Type B pancreatic cell (in vitro differentiated cells): Measurements from ENCODE around the gene ZNF32. TPM values are rescaled to one million over a fixed set of nuclear protein-coding genes. Genes with fewer than 3 reads are reported as not detected.

Source experiments
- DNase-seq: peaks from one replicate; pipeline ENCODE4 v3.0.0; 2021; ENCODE audit warnings: mixed read lengths; ENCODE audit not compliant: unreplicated experiment; ENCODE audit errors: extremely low spot score
- H3K27ac Mint-ChIP-seq: 2 replicates; pipeline ENCODE4 v1.8.0; 2021; ENCODE audit warnings: mild to moderate bottlenecking, mixed read lengths
- H3K27me3 Mint-ChIP-seq: 2 replicates; pipeline ENCODE4 v1.8.0; 2021; ENCODE audit warnings: mixed read lengths
- H3K36me3 Mint-ChIP-seq: 2 replicates; pipeline ENCODE4 v1.8.0; 2021; ENCODE audit warnings: mixed read lengths
- H3K4me1 Mint-ChIP-seq: one replicate; pipeline ENCODE4 v1.8.0; 2021; ENCODE audit warnings: mixed read lengths; ENCODE audit not compliant: unreplicated experiment
- H3K4me3 Mint-ChIP-seq: 2 replicates; pipeline ENCODE4 v1.8.0; 2021; ENCODE audit warnings: mild to moderate bottlenecking, mixed read lengths
- H3K9me3 Mint-ChIP-seq: 2 replicates; pipeline ENCODE4 v1.8.0; 2021; ENCODE audit warnings: mixed read lengths
- CTCF ChIP-seq: fragments of 200-600 bp; sonication (generic); conservative IDR thresholded peaks from 2 replicates; pipeline ENCODE4 v1.5.0; 2021; ENCODE audit warnings: antibody characterized with exemption, mild to moderate bottlenecking
- total RNA-seq: library from RNA; stranded (reverse); gene quantifications from 2 replicates; pipeline ENCODE4 v1.2.1, GENCODE V29; 2021; ENCODE audit warnings: low replicate concordance

Gene ZNF32
- total RNA-seq, 1 donor from 2014 or later: 41.8 TPM

DNA sequence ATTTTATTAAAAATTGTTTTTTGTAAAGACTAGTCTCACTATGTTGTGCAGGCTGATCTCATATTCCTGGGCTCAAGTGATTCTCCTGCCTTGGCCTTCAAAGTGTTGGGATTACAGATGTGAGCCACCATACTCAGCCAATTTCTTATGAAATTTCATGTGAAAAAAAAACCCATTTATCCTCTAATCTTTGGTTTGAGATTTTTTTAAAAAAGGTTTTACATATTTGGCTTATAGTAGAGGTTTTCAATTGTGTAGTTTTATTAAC is 35.5 kb upstream of the ZNF32 start:
- Mint-ChIP-seq H3K27ac (no peak overlapping the region), H3K9me3 (no peaks in the 10 kb centered on the region), H3K27me3 (peaks cover 49% of the 10 kb centered on the region), H3K4me3 (no peak overlapping the region), H3K4me1 (peaks cover 4% of the 10 kb centered on the region), H3K36me3 (no peaks in the 10 kb centered on the region)
- TF ChIP-seq CTCF: no peak
- DNase-seq: no peak

- H3K4me3 Mint-ChIP-seq: no peak overlapping the region
- no peaks in the 10 kb centered on the region for H3K36me3 Mint-ChIP-seq
- no peak for DNase-seq
- H3K27me3 Mint-ChIP-seq: peaks cover 51% of the 10 kb centered on the region
- H3K4me1 Mint-ChIP-seq: peaks cover 4% of the 10 kb centered on the region
- no peak overlapping the region for H3K27ac Mint-ChIP-seq
- TF ChIP-seq CTCF: peak; percentile 61
- H3K9me3 Mint-ChIP-seq: no peaks in the 10 kb centered on the region
Observed at GRCh38 chr10:43683451-43684291, 35.0 kb upstream of the ZNF32 start.

- Mint-ChIP-seq H3K27me3 (peaks cover 45% of the 10 kb centered on the region), H3K4me3 (no peak overlapping the region), H3K36me3 (no peaks in the 10 kb centered on the region), H3K4me1 (peaks cover 4% of the 10 kb centered on the region), H3K9me3 (no peaks in the 10 kb centered on the region), H3K27ac (no peak overlapping the region)
- no peak for DNase-seq
- no peak for TF ChIP-seq CTCF
Observed at GRCh38 chr10:43682956-43683355, 34.3 kb upstream of the ZNF32 start.

DNA sequence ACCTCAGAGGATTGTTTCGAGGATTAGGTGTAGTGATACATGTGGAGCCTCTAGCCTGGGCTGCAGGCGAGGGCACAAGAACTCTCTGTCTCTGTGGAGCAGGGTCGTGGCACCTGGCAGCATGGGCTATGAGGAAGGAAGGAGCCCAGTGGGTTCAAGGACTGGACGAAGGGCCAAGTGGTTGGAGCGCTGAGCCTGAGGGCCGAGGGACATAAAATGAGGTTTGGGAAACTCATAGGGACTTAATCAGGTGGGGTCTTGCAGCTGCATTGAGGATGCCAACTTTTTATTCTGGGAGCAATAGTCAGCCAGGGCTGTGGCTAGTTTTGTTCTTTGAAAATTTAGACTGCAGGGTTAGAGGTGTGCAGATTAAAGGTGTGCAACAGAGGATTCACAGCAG is 33.0 kb upstream of the ZNF32 start:
- Mint-ChIP-seq H3K4me3 (no peak overlapping the region), H3K9me3 (no peaks in the 10 kb centered on the region), H3K36me3 (no peaks in the 10 kb centered on the region), H3K27me3 (peaks cover 33% of the 10 kb centered on the region), H3K27ac (no peak overlapping the region), H3K4me1 (no peaks in the 10 kb centered on the region)
- TF ChIP-seq CTCF: no peak
- no peak for DNase-seq

DNA sequence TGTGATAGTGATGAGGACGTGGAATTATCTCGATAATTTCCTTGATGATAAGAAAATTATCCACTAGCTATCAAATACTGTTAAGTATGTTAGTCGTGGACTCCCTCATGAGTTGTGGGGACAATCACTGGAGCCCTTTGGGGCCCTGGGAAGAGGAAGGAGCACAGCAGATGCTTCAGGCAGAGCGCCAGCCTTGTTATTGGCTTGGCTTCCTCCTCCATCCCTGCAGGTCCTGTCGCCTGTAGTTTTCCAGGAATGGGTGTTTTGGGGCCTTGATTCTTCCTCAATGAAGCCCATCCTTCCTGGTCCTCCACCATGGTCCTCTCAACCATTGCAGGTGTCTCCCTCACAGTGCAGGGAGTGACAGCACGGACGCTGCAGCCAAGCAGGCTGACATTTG is 32.5 kb upstream of the ZNF32 start:
- Mint-ChIP-seq H3K4me1 (no peaks in the 10 kb centered on the region), H3K4me3 (no peak overlapping the region), H3K9me3 (no peaks in the 10 kb centered on the region), H3K27ac (no peak overlapping the region), H3K27me3 (peaks cover 30% of the 10 kb centered on the region), H3K36me3 (no peaks in the 10 kb centered on the region)
- no peak for DNase-seq
- no peak for TF ChIP-seq CTCF
